Medulla oblongata (tissue), 1 donor: ENCODE measurements around the gene DAPK1.
A peak's percentile ranks its signal among the peaks of the same experiment; 100 is the strongest.

Source experiments
- DNase-seq: peaks from one replicate; pipeline ENCODE4 v3.0.0-alpha.2; 2015; ENCODE audit errors: extremely low spot score

The DAPK1 gene

GRCh38 chr9:87643778-87644570, 146.3 kb downstream of the DAPK1 start:
- no peak for DNase-seq

- no peak for DNase-seq
Measured at GRCh38 chr9:87644659-87645058, 147.0 kb downstream of the DAPK1 start.

DNA sequence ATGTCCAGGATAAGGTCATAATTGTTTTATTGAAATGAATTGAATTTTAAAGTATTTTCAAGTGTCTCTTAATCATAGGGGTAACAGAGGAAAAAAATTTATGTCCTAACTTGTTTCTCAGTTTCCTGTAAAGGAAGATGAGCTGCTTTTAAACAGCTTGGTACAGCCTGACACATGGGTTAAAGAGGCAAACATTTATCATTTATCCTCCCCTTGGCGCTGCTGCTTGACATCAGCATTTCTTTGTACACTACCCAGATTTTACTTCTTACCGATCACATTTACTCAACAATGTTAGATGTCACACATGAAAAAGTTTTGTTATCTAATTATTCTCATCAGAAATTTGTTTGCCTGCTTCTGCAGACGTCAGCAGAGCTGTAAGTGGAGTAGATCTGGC, 148.9 kb downstream of the DAPK1 start:
- DNase-seq = no peak

GRCh38 chr9:87647114-87647513, 149.4 kb downstream of the DAPK1 start:
- no peak for DNase-seq

DNA sequence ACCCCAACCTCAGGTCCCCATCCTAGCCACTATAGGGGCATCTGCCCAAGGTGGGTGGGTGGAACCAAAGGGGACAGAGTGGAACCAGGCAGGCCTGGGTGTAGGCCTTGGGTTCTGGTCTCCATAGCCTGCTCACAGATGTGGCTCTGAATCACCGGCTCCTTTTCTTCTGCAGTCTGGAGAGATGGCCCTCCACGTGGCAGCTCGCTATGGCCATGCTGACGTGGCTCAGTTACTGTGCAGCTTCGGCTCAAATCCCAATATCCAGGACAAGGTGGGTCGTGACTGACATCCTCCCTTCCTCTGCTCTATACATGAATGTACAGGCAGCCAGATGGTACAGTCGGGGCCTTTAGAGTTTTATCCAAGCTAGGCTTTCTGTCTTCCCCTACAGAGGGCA, 150.9 kb downstream of the DAPK1 start:
- DNase-seq = no peak

GRCh38 chr9:87650611-87651295, 153.1 kb downstream of the DAPK1 start:
- no peak for DNase-seq

- no peak for DNase-seq
Measured at GRCh38 chr9:87651431-87651830, 153.8 kb downstream of the DAPK1 start.

GRCh38 chr9:87653941-87654340, 156.3 kb downstream of the DAPK1 start:
- no peak for DNase-seq

DNA sequence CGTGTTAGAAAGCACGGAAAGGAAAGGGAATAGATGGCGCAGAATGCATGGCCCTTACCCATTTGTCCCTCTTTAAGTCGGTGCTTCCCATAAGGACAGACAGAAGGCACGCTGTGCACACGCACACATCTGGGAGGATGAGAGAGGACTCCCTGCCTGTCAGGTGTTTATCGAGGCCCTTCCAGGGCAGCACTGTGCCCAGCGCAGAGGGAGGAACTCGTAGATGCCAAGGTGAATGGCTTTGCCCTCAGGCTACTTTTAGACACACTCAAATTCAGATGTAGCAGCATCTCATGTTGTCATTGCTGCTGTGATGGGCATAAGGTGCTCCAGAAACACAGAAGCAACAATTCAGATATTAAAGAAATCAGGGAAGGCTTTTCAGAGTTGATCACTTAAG, 158.1 kb downstream of the DAPK1 start:
- no peak for DNase-seq

GRCh38 chr9:87656485-87656884, 158.8 kb downstream of the DAPK1 start:
- peak; percentile 31 for DNase-seq

GRCh38 chr9:87657190-87657589, 159.5 kb downstream of the DAPK1 start:
- peak; percentile 13 for DNase-seq

DNA sequence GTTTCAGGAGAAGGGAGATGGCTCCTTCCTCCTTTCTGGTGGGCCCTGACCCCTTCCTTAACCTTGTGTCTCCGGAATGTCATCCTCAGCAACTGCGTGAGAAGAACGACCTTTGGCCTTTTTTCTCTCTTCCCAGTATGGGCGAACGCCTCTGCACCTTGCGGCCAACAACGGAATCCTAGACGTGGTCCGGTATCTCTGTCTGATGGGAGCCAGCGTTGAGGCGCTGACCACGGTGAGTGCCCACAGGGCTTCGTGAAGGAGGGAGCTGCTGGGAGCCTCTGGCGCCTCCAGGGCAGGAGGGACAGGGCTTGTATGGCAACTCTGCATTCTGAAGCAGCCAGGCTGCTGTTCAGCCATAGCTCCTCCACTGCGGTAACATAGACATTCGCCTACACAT, 160.2 kb downstream of the DAPK1 start:
- DNase-seq = no peak

- DNase-seq = no peak
Measured at GRCh38 chr9:87658511-87658910, 160.8 kb downstream of the DAPK1 start.

- no peak for DNase-seq
Measured at GRCh38 chr9:87659534-87660419, 162.1 kb downstream of the DAPK1 start.

DNA sequence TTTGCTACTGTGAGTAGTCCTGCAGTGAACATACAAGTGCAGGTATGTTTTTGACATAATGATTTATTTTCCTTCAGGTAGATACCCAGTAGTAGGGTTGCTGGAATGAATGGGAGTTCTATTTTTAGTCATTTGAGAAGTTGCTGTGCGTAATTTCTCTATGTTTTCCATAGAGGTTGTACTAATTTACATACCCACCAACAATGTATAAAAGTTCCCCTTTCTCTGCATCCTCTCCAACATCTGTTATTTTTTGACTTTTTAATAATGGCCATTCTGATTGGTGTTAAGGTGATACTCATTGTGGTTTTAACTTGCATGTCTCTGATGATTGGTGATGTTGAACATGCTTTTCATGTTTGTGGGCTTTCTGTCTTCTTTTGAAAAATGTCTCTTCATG, 163.6 kb downstream of the DAPK1 start:
- DNase-seq = no peak

DNA sequence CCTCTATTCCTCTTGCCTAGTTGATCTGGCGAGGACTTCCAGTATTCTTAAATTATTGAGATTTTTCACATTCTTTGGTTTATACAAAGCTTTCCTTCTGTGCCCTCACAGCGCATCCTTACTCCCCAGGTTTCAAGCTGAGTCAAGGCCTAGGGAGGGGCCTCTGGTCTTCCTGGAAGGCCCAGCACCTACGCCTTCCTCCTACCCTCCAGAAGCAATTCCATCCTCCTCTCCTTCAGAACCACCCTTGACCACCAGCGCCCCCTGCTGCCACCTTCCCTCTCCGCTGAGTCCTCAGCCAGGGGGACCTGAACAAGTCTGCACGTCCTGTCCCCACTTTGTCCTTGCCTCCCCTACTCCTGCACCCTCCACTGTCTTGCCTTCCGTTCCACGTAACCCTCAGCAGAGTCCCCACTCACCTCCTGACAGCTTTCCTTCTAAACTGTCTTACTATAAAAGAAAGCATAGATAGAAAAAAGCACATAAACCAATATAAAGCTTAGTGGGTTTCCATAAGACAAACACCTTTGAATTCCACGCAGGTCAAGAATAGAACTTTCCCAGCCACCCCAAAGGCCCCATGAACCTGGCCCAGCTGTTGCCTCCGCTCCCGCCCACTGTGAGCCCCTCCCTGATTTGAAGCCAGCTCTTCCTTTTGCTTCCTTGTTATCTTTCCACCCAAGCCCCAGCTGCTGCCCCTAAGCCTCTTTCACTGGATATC, 165.3 kb downstream of the DAPK1 start:
- DNase-seq = peak; percentile 61

DNA sequence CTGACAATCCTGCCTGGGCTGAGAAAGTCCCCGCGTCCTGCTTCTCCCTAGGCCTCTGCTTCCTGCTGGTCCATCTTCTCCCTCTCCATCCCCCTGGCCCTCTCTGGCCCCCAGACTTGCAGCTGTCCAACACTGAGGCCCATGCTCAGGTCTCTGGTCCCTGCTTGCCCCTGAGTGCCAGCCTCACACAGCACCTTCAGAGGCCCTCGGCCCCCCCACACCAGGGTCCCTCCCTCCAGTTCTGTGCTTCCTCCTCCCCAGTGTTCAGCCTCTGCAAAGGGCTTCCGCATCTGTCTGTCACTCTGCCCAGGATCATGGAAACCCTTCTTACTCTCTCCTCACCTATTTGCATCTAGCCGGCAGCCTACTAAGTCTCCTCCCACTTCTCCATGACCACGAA, 165.9 kb downstream of the DAPK1 start:
- no peak for DNase-seq

DNA sequence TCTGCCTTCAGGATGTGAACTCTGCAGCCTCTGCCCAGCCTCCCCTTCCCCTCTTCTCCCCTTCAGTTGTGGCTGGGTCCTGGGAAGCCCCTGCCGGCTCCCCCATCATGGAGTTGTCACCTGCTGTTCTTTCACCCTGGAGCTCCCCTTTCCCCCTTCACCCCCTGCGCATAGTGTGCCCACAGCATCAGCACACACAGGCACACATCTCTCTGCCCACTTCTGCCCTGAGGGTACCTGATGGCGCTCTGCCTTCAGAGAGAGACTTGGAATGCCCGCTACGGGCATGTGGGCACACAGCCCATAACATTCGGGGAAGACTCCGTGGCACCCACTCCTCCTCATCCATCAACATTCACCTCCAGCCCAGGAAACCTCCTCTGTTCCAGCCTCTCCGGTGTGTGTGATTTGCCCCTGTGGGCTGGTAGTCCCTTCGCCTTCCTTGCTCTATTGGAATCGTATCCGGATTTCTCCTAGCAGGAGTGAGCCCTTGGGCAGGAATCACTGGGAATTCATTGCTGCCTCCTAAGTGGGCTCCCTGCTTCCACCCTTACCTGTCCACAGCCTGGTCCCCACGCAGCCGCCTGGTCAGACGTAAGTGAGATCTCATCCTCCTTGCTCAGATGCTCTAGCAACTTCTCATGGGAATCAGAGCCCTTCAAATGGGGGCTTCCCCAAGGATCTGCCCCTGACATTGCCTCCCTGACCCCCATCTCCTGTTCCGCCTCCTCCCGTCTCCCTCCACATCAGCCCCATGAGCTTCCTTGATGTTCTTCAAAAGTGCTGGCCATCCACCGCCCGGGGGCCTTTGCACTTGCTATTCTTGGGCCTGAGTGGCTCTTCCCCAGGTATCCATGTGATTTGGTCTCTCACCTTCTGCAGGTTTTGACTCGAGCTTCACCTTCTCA, 166.7 kb downstream of the DAPK1 start:
- DNase-seq = no peak

- DNase-seq = no peak
Measured at GRCh38 chr9:87665505-87665904, 167.8 kb downstream of the DAPK1 start.

DNA sequence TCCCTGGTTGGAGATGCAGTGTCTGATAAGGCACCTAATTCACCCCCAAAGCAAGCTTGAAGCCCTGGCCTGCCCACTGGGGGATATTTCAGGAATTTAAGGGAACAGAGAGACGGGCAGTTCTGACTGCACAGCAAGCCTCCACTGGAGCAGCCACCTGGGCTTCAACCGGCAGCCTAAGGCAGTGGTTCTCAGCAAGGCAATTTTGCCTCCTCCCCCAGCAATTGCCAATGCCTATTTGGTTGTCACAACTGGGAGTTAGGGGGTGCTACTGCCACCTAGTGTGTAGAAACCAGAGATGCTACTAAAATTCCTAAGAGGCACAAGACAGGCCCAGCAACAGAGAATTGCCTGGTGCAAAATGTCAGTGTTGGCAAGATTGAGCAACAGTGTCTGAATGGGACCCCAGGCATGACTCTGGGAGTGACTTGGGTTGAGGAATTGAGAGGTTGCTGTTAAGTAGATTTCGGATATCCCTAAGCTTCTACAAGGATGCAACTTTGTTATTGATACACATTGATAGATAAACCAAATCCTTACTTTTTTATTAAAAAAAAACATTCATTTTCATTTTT, 169.6 kb downstream of the DAPK1 start:
- no peak for DNase-seq
